ENCODE results near the gene BCORL1.

Gene BCORL1

GRCh38 chrX:130095249-130096030 lies 113.0 kb downstream of the BCORL1 start:
- no peak for DNase-seq

GRCh38 chrX:130097507-130098209 lies 115.2 kb downstream of the BCORL1 start:
- no peak for DNase-seq

- DNase-seq, result no peak
These were observed 115.7 kb downstream of the BCORL1 start for GRCh38 chrX:130098210-130098552.

- DNase-seq, result no peak
These were observed 117.7 kb downstream of the BCORL1 start for GRCh38 chrX:130100180-130100579.

- no peak for DNase-seq
These were observed 121.2 kb downstream of the BCORL1 start for GRCh38 chrX:130103605-130104004.

- DNase-seq, result no peak
These were observed 122.8 kb downstream of the BCORL1 start for GRCh38 chrX:130105244-130105643.

- no peak for DNase-seq
These were observed 123.6 kb downstream of the BCORL1 start for GRCh38 chrX:130106071-130106470.

Measured in stimulated activated CD4-positive, alpha-beta T cell treated with anti-CD3 and anti-CD28 coated beads, Interleukin-12 subunit alpha, Interleukin-12 subunit beta, amount 100 ng/mL, for 4 hours (primary cell).